GM23338 (cell line): Measurements from ENCODE around the gene SUGCT. TPM values are rescaled to one million over a fixed set of nuclear protein-coding genes. Genes with fewer than 3 reads are reported as not detected.

Experiments
- ATAC-seq: fragments of 200-7000 bp; cut with Tn5 transposase; 3 replicates; pipeline ENCODE4 v1.9.1; 2020
- DNase-seq: peaks from one replicate; pipeline ENCODE4 v3.0.0-alpha.2; 2015; ENCODE audit warnings: low spot score
- H2AFZ ChIP-seq: fragments of 200-600 bp; sonication (generic); 2 replicates; pipeline ENCODE4 v1.8.0; 2016; ENCODE audit warnings: antibody characterized with exemption, mild to moderate bottlenecking, moderate library complexity
- H3F3A ChIP-seq: fragments of 200-600 bp; sonication (generic); replicated peaks from 2 replicates; pipeline ENCODE4 v1.8.0; 2017; ENCODE audit warnings: antibody characterized with exemption, mixed run types, low read depth
- H3K27ac ChIP-seq: fragments of 200-600 bp; sonication (generic); 2 replicates; pipeline ENCODE4 v1.6.1; 2016; ENCODE audit warnings: low read depth
- H3K27me3 ChIP-seq: fragments of 200-600 bp; sonication (generic); 2 replicates; pipeline ENCODE4 v1.8.0; 2016; ENCODE audit warnings: mild to moderate bottlenecking, mixed run types, moderate library complexity; ENCODE audit not compliant: insufficient read depth
- H3K36me3 ChIP-seq: fragments of 200-600 bp; sonication (generic); 2 replicates; pipeline ENCODE4 v1.8.0; 2016; ENCODE audit warnings: mild to moderate bottlenecking; ENCODE audit not compliant: insufficient read depth
- H3K4me1 ChIP-seq: fragments of 200-600 bp; sonication (generic); 2 replicates; pipeline ENCODE4 v1.8.0; 2016; ENCODE audit warnings: mild to moderate bottlenecking, moderate library complexity; ENCODE audit not compliant: insufficient read depth
- H3K4me2 ChIP-seq: fragments of 200-600 bp; sonication (generic); 2 replicates; pipeline ENCODE4 v1.7.1; 2017; ENCODE audit warnings: mixed run types
- H3K4me3 ChIP-seq: fragments of 200-600 bp; sonication (generic); 2 replicates; pipeline ENCODE4 v1.6.1; 2016; ENCODE audit warnings: mixed run types
- H3K79me2 ChIP-seq: fragments of 200-600 bp; sonication (generic); replicated peaks from 2 replicates; pipeline ENCODE4 v1.8.0; 2017; ENCODE audit warnings: mild to moderate bottlenecking; ENCODE audit not compliant: insufficient read depth
- H3K9me2 ChIP-seq: fragments of 200-600 bp; sonication (generic); 2 replicates; pipeline ENCODE4 v1.8.0; 2017; ENCODE audit not compliant: insufficient read depth
- H4K20me1 ChIP-seq: fragments of 200-600 bp; sonication (generic); replicated peaks from 2 replicates; pipeline ENCODE4 v1.8.0; 2017; ENCODE audit warnings: mild to moderate bottlenecking; ENCODE audit not compliant: insufficient read depth
- H3K27ac Mint-ChIP-seq: 2 replicates; pipeline ENCODE4 v1.8.0; 2020; ENCODE audit warnings: inconsistent platforms, mild to moderate bottlenecking, moderate library complexity, mixed read lengths
- H3K27me3 Mint-ChIP-seq: 3 replicates; pipeline ENCODE4 v1.8.0; 2022; ENCODE audit warnings: low read depth, mild to moderate bottlenecking, moderate library complexity, mixed read lengths, inconsistent platforms; ENCODE audit not compliant: insufficient read depth, poor library complexity
- H3K36me3 Mint-ChIP-seq: 3 replicates; pipeline ENCODE4 v1.8.0; 2021; ENCODE audit warnings: low read depth, mild to moderate bottlenecking, inconsistent platforms, moderate library complexity, mixed read lengths
- H3K4me1 Mint-ChIP-seq: 3 replicates; pipeline ENCODE4 v1.8.0; 2020; ENCODE audit warnings: mild to moderate bottlenecking, inconsistent platforms, mixed read lengths
- H3K4me3 Mint-ChIP-seq: 3 replicates; pipeline ENCODE4 v1.8.0; 2021; ENCODE audit warnings: moderate library complexity, mild to moderate bottlenecking, inconsistent platforms, mixed read lengths
- H3K9me3 Mint-ChIP-seq: 3 replicates; pipeline ENCODE4 v1.8.0; 2020; ENCODE audit warnings: moderate library complexity, mild to moderate bottlenecking, inconsistent platforms, mixed read lengths
- CREB1 ChIP-seq: fragments of 250-450 bp; sonication (Bioruptor Pico); IDR thresholded peaks from 2 replicates; pipeline ENCODE4 v1.5.0; 2020; ENCODE audit warnings: low read depth, mild to moderate bottlenecking, moderate library complexity
- CTCF ChIP-seq, 2 experiments: fragments of 200-600 bp in 1 of 2; sonication (generic) in 1 of 2; conservative IDR thresholded peaks; 2 replicates each; pipeline versions ENCODE4 v1.5.1 to v1.6.1; 2016 to 2017; ENCODE audit warnings: antibody characterized with exemption in 2 of 2, low read depth in 2 of 2, mild to moderate bottlenecking in 2 of 2, moderate library complexity in 1 of 2
- ETS1 ChIP-seq: IDR thresholded peaks from 2 replicates; pipeline ENCODE4 v1.6.1; 2016; ENCODE audit warnings: antibody characterized with exemption
- EZH2 ChIP-seq: fragments of 200-600 bp; sonication (generic); IDR thresholded peaks from one replicate; pipeline ENCODE4 v1.8.0; 2017; ENCODE audit warnings: antibody characterized with exemption, mild to moderate bottlenecking, low read depth; ENCODE audit not compliant: unreplicated experiment
- EZH2phosphoT487 ChIP-seq: fragments of 200-600 bp; sonication (generic); IDR thresholded peaks from one replicate; pipeline ENCODE4 v1.8.1; 2018; ENCODE audit warnings: antibody characterized with exemption; ENCODE audit not compliant: unreplicated experiment
- JUNB ChIP-seq: IDR thresholded peaks from one replicate; pipeline ENCODE4 v1.6.1; 2016; ENCODE audit warnings: antibody characterized with exemption; ENCODE audit not compliant: unreplicated experiment
- NANOG ChIP-seq: IDR thresholded peaks from 2 replicates; pipeline ENCODE4 v1.6.1; 2016; ENCODE audit warnings: antibody characterized with exemption, borderline replicate concordance
- POLR2AphosphoS5 ChIP-seq: IDR thresholded peaks from 2 replicates; pipeline ENCODE4 v1.6.1; 2016; ENCODE audit warnings: antibody characterized with exemption, low read depth
- REST ChIP-seq: IDR thresholded peaks from one replicate; pipeline ENCODE4 v1.6.1; 2018; ENCODE audit warnings: antibody characterized with exemption; ENCODE audit not compliant: unreplicated experiment
- STAT1 ChIP-seq: IDR thresholded peaks from one replicate; pipeline ENCODE4 v1.6.1; 2016; ENCODE audit warnings: antibody characterized with exemption; ENCODE audit not compliant: unreplicated experiment
- ZNF114 ChIP-seq: fragments of 250-450 bp; sonication (Bioruptor Pico); IDR thresholded peaks from 2 replicates; pipeline ENCODE4 v1.5.0; 2020; ENCODE audit warnings: mild to moderate bottlenecking, moderate library complexity
- ZNF331 ChIP-seq: fragments of 250-450 bp; sonication (Bioruptor Pico); IDR thresholded peaks from 2 replicates; pipeline ENCODE4 v1.5.0; 2020; ENCODE audit warnings: low read depth, mild to moderate bottlenecking, moderate library complexity
- ZNF462 ChIP-seq: fragments of 250-450 bp; sonication (Bioruptor Pico); IDR thresholded peaks from 2 replicates; pipeline ENCODE4 v1.5.0; 2020; ENCODE audit warnings: mild to moderate bottlenecking, moderate library complexity
- polyA plus RNA-seq: library from polyadenylated mRNA; unstranded; fragments of >200 nt; fragmentation: Nextera tagmentation; extraction: Ambion mirVana; gene quantifications from 2 replicates; pipeline ENCODE4 v1.2.1, GENCODE V29; 2016
- total RNA-seq: library from RNA; depleted of rRNA; stranded (reverse); fragments of >200 nt; shearing (Covaris generic); gene quantifications from 2 replicates; pipeline ENCODE4 v1.2.3, GENCODE V29; 2014

Gene SUGCT
- total and polyA plus RNA-seq, 2 experiments from 2014 or later = 4.2 to 5.6 TPM

- peaks cover 15% of the 10 kb centered on the region for H3K9me3 Mint-ChIP-seq
- DNase-seq (no peak), ATAC-seq (no peak)
- Histone ChIP-seq H3K27me3 (no peaks in the 10 kb centered on the region), H3K4me1 (no peaks in the 10 kb centered on the region), H3K4me3 (no peak overlapping the region), H3K27ac (no peak overlapping the region), H3K79me2 (no peaks in the 10 kb centered on the region), H3K4me2 (no peak overlapping the region), H3K36me3 (no peaks in the 10 kb centered on the region), H4K20me1 (no peaks in the 10 kb centered on the region), H2AFZ (no peak overlapping the region), H3K9me2 (no peaks in the 10 kb centered on the region), H3F3A (no peaks in the 10 kb centered on the region)
- no peak for TF ChIP-seq CREB1 (CRISPR knock-in tag)
- no peak for TF ChIP-seq ETS1
- no peak for TF ChIP-seq JUNB
- TF ChIP-seq EZH2 = no peak
- no peak for TF ChIP-seq REST
- no peak for TF ChIP-seq NANOG
- TF ChIP-seq ZNF114 (CRISPR knock-in tag) = no peak
- no peak for TF ChIP-seq ZNF462 (CRISPR knock-in tag)
- TF ChIP-seq CTCF (conservative IDR thresholded peaks at IDR 0.05; ENCODE audit: low read depth in 2 of 2) = no peak
- no peak for TF ChIP-seq POLR2AphosphoS5
- TF ChIP-seq EZH2phosphoT487 = no peak
- TF ChIP-seq ZNF331 (CRISPR knock-in tag) = no peak
- TF ChIP-seq STAT1 = no peak
- H3K27ac Mint-ChIP-seq = no peak overlapping the region
- no peak overlapping the region for H3K4me3 Mint-ChIP-seq
- H3K27me3 Mint-ChIP-seq = no peaks in the 10 kb centered on the region
- peaks cover 7% of the 10 kb centered on the region; the same call in 2 of the 3 replicates for H3K36me3 Mint-ChIP-seq
- no peaks in the 10 kb centered on the region for H3K4me1 Mint-ChIP-seq
These were observed 707.8 kb downstream of the SUGCT start for GRCh38 chr7:40842641-40843040.
